Measurements from ENCODE around the gene PLAU.

The PLAU gene

DNA sequence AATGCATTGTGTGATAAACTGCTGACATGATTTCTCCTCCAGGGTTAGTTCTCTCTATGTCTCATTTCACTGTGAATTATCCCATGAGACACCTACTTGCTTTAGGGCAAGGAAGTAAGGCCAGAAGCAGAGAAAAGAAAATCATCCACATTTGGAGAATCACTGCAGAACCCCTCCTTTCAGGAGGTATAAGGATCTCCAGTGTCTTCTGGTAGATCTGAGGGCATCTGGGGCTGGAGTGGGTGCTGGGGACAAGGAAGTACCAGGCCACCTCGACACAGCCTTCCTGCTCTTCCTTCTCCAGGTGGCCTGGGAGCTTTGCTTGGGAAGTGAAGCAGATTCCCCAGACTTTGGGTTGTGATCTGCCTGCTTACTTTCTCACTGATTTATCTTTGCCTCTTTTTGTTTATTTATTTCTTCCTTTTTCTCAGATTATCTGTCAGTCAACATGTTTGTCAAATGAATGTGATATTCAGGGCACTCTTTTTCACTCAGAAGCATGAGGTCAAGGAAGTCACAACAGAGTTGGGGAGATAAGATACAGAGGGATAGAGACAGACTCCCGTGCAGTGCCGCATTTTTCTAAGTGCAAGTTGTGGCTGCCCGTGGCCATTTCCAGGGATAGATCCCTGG is 24.2 kb upstream of the PLAU start:
- Histone ChIP-seq H3K4me2 (ENCODE audit: low read length) (no peak overlapping the region), H3K9me2 (replicated peaks; ENCODE audit: control insufficient read depth, low read length) (no peaks in the 10 kb centered on the region), H3K27ac (ENCODE audit: low read depth, low read length) (no peak overlapping the region), H3K27me3 (ENCODE audit: control insufficient read depth, low read length) (no peaks in the 10 kb centered on the region), H3K4me1 (ENCODE audit: control insufficient read depth, low read length) (peaks cover 3% of the 10 kb centered on the region; the same call in 1 of the 2 replicates), H3K36me3 (ENCODE audit: control insufficient read depth, low read length) (no peaks in the 10 kb centered on the region), H4K20me1 (ENCODE audit: control insufficient read depth, insufficient read depth, low read depth, low read length) (no peaks in the 10 kb centered on the region), H3K79me2 (ENCODE audit: control insufficient read depth, low read length) (no peaks in the 10 kb centered on the region), H3K4me3 (ENCODE audit: low read length) (no peak overlapping the region), H3F3A (ENCODE audit: control insufficient read depth, insufficient read depth) (0 out of 2 replicates have a peak, but pooled peaks cover 2% of the 10 kb centered on the region), H3K9me3 (ENCODE audit: control insufficient read depth, insufficient read depth, low read length) (no peaks in the 10 kb centered on the region)
- no peak for TF ChIP-seq EZH2phosphoT487 (IDR thresholded peaks at IDR 0.05; ENCODE audit: borderline replicate concordance, low read length)
- TF ChIP-seq, protein P1, sequence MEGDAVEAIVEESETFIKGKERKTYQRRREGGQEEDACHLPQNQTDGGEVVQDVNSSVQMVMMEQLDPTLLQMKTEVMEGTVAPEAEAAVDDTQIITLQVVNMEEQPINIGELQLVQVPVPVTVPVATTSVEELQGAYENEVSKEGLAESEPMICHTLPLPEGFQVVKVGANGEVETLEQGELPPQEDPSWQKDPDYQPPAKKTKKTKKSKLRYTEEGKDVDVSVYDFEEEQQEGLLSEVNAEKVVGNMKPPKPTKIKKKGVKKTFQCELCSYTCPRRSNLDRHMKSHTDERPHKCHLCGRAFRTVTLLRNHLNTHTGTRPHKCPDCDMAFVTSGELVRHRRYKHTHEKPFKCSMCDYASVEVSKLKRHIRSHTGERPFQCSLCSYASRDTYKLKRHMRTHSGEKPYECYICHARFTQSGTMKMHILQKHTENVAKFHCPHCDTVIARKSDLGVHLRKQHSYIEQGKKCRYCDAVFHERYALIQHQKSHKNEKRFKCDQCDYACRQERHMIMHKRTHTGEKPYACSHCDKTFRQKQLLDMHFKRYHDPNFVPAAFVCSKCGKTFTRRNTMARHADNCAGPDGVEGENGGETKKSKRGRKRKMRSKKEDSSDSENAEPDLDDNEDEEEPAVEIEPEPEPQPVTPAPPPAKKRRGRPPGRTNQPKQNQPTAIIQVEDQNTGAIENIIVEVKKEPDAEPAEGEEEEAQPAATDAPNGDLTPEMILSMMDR (IDR thresholded peaks at IDR 0.05; ENCODE audit: low read depth, low read length, poor library complexity, severe bottlenecking), result no peak

DNA sequence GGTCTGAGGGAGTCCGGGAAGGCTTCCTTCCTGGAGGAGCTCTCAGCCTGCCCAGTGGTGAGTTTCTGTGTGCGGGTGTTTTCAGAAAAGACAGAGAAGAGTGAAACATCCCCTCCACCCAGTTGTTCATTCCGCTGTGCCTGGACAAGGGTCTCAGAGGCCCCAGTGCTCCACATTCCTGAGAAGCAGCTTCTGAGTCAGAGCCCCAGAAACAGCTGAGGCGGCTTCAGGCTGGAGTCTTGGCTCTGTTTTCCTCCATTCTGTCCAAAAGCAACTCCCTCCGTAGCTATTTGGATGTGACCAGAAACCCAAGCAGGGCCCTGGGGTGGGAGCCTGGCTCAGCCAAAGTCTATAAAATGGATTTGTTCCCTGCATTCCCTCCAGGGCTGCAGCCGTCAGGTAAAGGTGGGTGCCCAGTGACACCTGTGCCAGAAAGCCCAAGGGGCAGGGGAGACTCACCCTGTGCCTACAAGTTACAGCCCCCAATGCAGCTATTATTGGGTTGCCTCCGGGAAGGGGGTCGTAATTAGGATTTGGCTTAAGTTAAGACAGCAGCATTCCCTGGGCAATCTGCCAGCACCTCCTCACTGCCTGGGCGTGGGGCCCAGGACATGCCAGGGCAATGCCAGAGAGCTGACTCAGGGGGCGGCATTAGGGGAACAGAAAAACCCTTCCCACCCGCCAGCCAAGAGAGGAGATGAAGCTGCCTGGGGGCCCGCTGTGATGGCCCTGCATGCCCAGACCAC is 23.5 kb upstream of the PLAU start:
- Histone ChIP-seq H3K79me2 (ENCODE audit: control insufficient read depth, low read length) (no peaks in the 10 kb centered on the region), H3K9me3 (ENCODE audit: control insufficient read depth, insufficient read depth, low read length) (no peaks in the 10 kb centered on the region), H3K4me2 (ENCODE audit: low read length) (no peak overlapping the region), H3K4me3 (ENCODE audit: low read length) (no peak overlapping the region), H3K9me2 (replicated peaks; ENCODE audit: control insufficient read depth, low read length) (no peaks in the 10 kb centered on the region), H3K27ac (ENCODE audit: low read depth, low read length) (no peak overlapping the region), H3K36me3 (ENCODE audit: control insufficient read depth, low read length) (no peaks in the 10 kb centered on the region), H4K20me1 (ENCODE audit: control insufficient read depth, insufficient read depth, low read depth, low read length) (no peaks in the 10 kb centered on the region), H3K27me3 (ENCODE audit: control insufficient read depth, low read length) (no peaks in the 10 kb centered on the region), H3K4me1 (ENCODE audit: control insufficient read depth, low read length) (peaks cover 3% of the 10 kb centered on the region; the same call in 1 of the 2 replicates), H3F3A (ENCODE audit: control insufficient read depth, insufficient read depth) (0 out of 2 replicates have a peak, but pooled peaks cover 2% of the 10 kb centered on the region)
- TF ChIP-seq, protein P1 (IDR thresholded peaks at IDR 0.05; ENCODE audit: low read depth, low read length, poor library complexity, severe bottlenecking), result no peak
- no peak for TF ChIP-seq EZH2phosphoT487 (IDR thresholded peaks at IDR 0.05; ENCODE audit: borderline replicate concordance, low read length)

DNA sequence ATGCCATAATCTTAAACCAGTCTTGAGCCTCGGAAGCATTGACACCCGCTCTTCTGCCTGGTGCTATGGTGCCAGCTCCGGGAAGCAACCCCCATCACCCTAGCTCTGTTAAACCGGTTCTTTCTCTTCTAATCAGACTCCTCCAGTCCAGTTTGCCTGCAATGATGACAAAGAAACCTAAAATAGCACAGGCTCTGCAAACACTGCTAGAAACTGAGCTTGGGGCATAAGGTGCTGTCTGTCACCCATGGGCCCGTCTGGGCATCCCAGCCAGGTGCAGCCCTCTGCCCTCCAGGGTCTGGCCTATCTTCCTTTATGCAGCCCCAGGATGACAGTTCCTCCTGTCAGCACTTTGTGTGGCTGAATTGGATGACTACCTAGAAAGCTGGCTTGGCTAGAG is 22.4 kb upstream of the PLAU start:
- Histone ChIP-seq H3K79me2 (ENCODE audit: control insufficient read depth, low read length) (no peaks in the 10 kb centered on the region), H3K27me3 (ENCODE audit: control insufficient read depth, low read length) (peaks cover 4% of the 10 kb centered on the region; the same call in 1 of the 2 replicates), H3K4me3 (ENCODE audit: low read length) (no peak overlapping the region), H3K9me2 (replicated peaks; ENCODE audit: control insufficient read depth, low read length) (no peaks in the 10 kb centered on the region), H3K9me3 (ENCODE audit: control insufficient read depth, insufficient read depth, low read length) (no peaks in the 10 kb centered on the region), H3K4me2 (ENCODE audit: low read length) (no peak overlapping the region), H4K20me1 (ENCODE audit: control insufficient read depth, insufficient read depth, low read depth, low read length) (no peaks in the 10 kb centered on the region), H3K36me3 (ENCODE audit: control insufficient read depth, low read length) (no peaks in the 10 kb centered on the region), H3K4me1 (ENCODE audit: control insufficient read depth, low read length) (peaks cover 3% of the 10 kb centered on the region; the same call in 1 of the 2 replicates), H3K27ac (ENCODE audit: low read depth, low read length) (no peak overlapping the region), H3F3A (ENCODE audit: control insufficient read depth, insufficient read depth) (0 out of 2 replicates have a peak, but pooled peaks cover 2% of the 10 kb centered on the region)
- TF ChIP-seq, protein P1 (IDR thresholded peaks at IDR 0.05; ENCODE audit: low read depth, low read length, poor library complexity, severe bottlenecking), result no peak
- TF ChIP-seq EZH2phosphoT487 (IDR thresholded peaks at IDR 0.05; ENCODE audit: borderline replicate concordance, low read length), result no peak

Measured in DOHH2 (cell line).